Fibroblast of pulmonary artery (primary cell): ENCODE results near the gene RPL13.

ENCODE experiments used
- DNase-seq: peaks from one replicate; pipeline ENCODE4 v3.0.0-alpha.2; 2010; ENCODE audit warnings: low read depth
- H3K4me3 ChIP-seq: replicated peaks from 2 replicates; pipeline ENCODE4 v1.5.1; 2011; ENCODE audit warnings: low read depth, mild to moderate bottlenecking, control low read depth, low read length, moderate library complexity
- CTCF ChIP-seq: IDR thresholded peaks from 2 replicates; pipeline ENCODE4 v1.5.1; 2011; ENCODE audit warnings: mild to moderate bottlenecking, control low read depth, low read length, inconsistent platforms; ENCODE audit errors: missing control alignments

The RPL13 gene

GRCh38 chr16:89548344-89549006 lies 12.0 kb upstream of the RPL13 start:
- TF ChIP-seq CTCF: no peak
- DNase-seq: no peak
- H3K4me3 ChIP-seq: no peak overlapping the region

GRCh38 chr16:89549007-89549700 lies 11.3 kb upstream of the RPL13 start:
- DNase-seq: no peak
- TF ChIP-seq CTCF: no peak

GRCh38 chr16:89550421-89551007 lies 10.0 kb upstream of the RPL13 start:
- no peak overlapping the region for H3K4me3 ChIP-seq
- DNase-seq: no peak
- TF ChIP-seq CTCF: no peak

More at GRCh38 chr16:89549007-89549700, 11.3 kb upstream of the RPL13 start:
- no peak overlapping the region for H3K4me3 ChIP-seq

- no peak overlapping the region for H3K4me3 ChIP-seq
- no peak for DNase-seq
- TF ChIP-seq CTCF: no peak
Measured at GRCh38 chr16:89552329-89552728, 8.2 kb upstream of the RPL13 start.

- no peak overlapping the region for H3K4me3 ChIP-seq
- DNase-seq: no peak
- no peak for TF ChIP-seq CTCF
Measured at GRCh38 chr16:89552913-89553312, 7.6 kb upstream of the RPL13 start.

- TF ChIP-seq CTCF: no peak
- H3K4me3 ChIP-seq: no peak overlapping the region
- no peak for DNase-seq
Measured at GRCh38 chr16:89553733-89554132, 6.7 kb upstream of the RPL13 start.
